ENCODE data around the gene MAN1A1.

GRCh38 chr6:119331663-119332286, 17.8 kb downstream of the MAN1A1 start:
- TF ChIP-seq, protein P1, sequence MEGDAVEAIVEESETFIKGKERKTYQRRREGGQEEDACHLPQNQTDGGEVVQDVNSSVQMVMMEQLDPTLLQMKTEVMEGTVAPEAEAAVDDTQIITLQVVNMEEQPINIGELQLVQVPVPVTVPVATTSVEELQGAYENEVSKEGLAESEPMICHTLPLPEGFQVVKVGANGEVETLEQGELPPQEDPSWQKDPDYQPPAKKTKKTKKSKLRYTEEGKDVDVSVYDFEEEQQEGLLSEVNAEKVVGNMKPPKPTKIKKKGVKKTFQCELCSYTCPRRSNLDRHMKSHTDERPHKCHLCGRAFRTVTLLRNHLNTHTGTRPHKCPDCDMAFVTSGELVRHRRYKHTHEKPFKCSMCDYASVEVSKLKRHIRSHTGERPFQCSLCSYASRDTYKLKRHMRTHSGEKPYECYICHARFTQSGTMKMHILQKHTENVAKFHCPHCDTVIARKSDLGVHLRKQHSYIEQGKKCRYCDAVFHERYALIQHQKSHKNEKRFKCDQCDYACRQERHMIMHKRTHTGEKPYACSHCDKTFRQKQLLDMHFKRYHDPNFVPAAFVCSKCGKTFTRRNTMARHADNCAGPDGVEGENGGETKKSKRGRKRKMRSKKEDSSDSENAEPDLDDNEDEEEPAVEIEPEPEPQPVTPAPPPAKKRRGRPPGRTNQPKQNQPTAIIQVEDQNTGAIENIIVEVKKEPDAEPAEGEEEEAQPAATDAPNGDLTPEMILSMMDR (IDR thresholded peaks at IDR 0.05; ENCODE audit: low read depth, low read length, missing input control): no peak
- no peak for TF ChIP-seq SP1 (IDR thresholded peaks at IDR 0.05)
- TF ChIP-seq, protein P2, sequence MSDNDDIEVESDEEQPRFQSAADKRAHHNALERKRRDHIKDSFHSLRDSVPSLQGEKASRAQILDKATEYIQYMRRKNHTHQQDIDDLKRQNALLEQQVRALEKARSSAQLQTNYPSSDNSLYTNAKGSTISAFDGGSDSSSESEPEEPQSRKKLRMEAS (IDR thresholded peaks at IDR 0.05): no peak

Measured in liver (tissue), 3 donors.